ENCODE results near the gene DNAJA3.

The DNAJA3 gene

DNA sequence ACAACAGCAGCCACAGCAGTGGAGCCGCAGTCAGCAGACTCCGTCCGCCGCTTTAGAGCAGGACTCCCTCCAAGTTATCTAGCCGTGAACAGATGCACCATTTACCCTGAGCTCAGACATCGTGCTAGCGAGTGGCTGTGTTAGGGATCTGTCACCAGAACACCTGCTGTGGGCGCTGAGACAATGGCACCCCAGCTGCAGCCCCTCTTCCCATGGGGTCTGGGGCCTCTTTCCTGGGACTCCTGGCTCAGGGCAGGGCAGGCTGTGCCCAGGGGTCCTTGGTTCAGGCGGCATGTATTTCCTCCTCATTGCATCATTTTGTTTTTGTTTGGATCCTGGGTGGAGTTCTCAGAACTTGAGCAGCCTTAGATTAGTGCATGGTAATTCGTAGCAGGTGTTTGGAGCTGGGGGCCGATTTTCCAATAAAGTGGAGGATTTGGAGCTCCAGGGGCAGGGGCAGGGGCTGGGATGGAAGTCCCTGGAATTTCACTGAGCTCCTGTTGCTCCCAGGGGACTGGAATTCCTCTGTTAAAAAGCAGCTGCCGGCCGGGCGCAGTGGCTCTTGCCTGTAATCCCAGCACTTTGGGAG, 25.4 kb downstream of the DNAJA3 start:
- peaks cover 21% of the 10 kb centered on the region for H3K36me3 ChIP-seq (replicated peaks; ENCODE audit: insufficient read depth, low read length)
- H3K27ac ChIP-seq (ENCODE audit: low read length), result no peak overlapping the region
- H3F3A ChIP-seq (ENCODE audit: insufficient read depth, low read length), result no peaks in the 10 kb centered on the region
- H3K9me2 ChIP-seq (replicated peaks; ENCODE audit: insufficient read depth, low read length), result no peaks in the 10 kb centered on the region
- TF ChIP-seq EZH2 (optimal IDR thresholded peaks at IDR 0.05; ENCODE audit: low read depth, low read length) (no peak), EZH2phosphoT487 (IDR thresholded peaks at IDR 0.05; ENCODE audit: low read length) (no peak), CTCF (IDR thresholded peaks at IDR 0.05; ENCODE audit: low read length) (no peak)
- H3K27me3 ChIP-seq (replicated peaks; ENCODE audit: insufficient read depth, low read length), result no peaks in the 10 kb centered on the region
- H3K79me2 ChIP-seq (ENCODE audit: low read length), result peaks cover 6% of the 10 kb centered on the region; the same call in 1 of the 2 replicates
- DNase-seq, result no peak
- no peaks in the 10 kb centered on the region for H4K20me1 ChIP-seq (ENCODE audit: insufficient read depth, low read length)
- H3K9me3 ChIP-seq (replicated peaks; ENCODE audit: insufficient read depth, low read length), result no peaks in the 10 kb centered on the region
- H3K9ac ChIP-seq (ENCODE audit: low read length), result no peak overlapping the region
- no peak overlapping the region for H2AFZ ChIP-seq (ENCODE audit: low read length)
- no peak overlapping the region for H3K4me2 ChIP-seq (ENCODE audit: low read depth, low read length)
- H3K4me1 ChIP-seq (ENCODE audit: low read length), result no peaks in the 10 kb centered on the region
- no peak overlapping the region for H3K4me3 ChIP-seq (ENCODE audit: low read length)

- no peaks in the 10 kb centered on the region for H3K9me2 ChIP-seq (replicated peaks; ENCODE audit: insufficient read depth, low read length)
- H3K79me2 ChIP-seq (ENCODE audit: low read length), result peaks cover 6% of the 10 kb centered on the region; the same call in 1 of the 2 replicates
- no peak overlapping the region for H3K4me3 ChIP-seq (ENCODE audit: low read length)
- H2AFZ ChIP-seq (ENCODE audit: low read length), result no peak overlapping the region
- H3K27ac ChIP-seq (ENCODE audit: low read length), result no peak overlapping the region
- no peak overlapping the region for H3K9ac ChIP-seq (ENCODE audit: low read length)
- H3K4me1 ChIP-seq (ENCODE audit: low read length), result no peaks in the 10 kb centered on the region
- no peak for DNase-seq
- no peaks in the 10 kb centered on the region for H4K20me1 ChIP-seq (ENCODE audit: insufficient read depth, low read length)
- TF ChIP-seq EZH2phosphoT487 (IDR thresholded peaks at IDR 0.05; ENCODE audit: low read length) (no peak), CTCF (IDR thresholded peaks at IDR 0.05; ENCODE audit: low read length) (no peak), EZH2 (optimal IDR thresholded peaks at IDR 0.05; ENCODE audit: low read depth, low read length) (no peak)
- no peaks in the 10 kb centered on the region for H3K9me3 ChIP-seq (replicated peaks; ENCODE audit: insufficient read depth, low read length)
- no peaks in the 10 kb centered on the region for H3K27me3 ChIP-seq (replicated peaks; ENCODE audit: insufficient read depth, low read length)
- H3K4me2 ChIP-seq (ENCODE audit: low read depth, low read length), result no peak overlapping the region
- H3F3A ChIP-seq (ENCODE audit: insufficient read depth, low read length), result no peaks in the 10 kb centered on the region
- peaks cover 16% of the 10 kb centered on the region for H3K36me3 ChIP-seq (replicated peaks; ENCODE audit: insufficient read depth, low read length)
Measured at GRCh38 chr16:4452674-4453073, 27.0 kb downstream of the DNAJA3 start.

- Histone ChIP-seq H3K4me2 (ENCODE audit: low read depth, low read length) (no peak overlapping the region), H3K9me2 (replicated peaks; ENCODE audit: insufficient read depth, low read length) (no peaks in the 10 kb centered on the region), H4K20me1 (ENCODE audit: insufficient read depth, low read length) (no peaks in the 10 kb centered on the region), H3K79me2 (ENCODE audit: low read length) (peaks cover 6% of the 10 kb centered on the region; the same call in 1 of the 2 replicates), H3K9ac (ENCODE audit: low read length) (no peak overlapping the region), H3K9me3 (replicated peaks; ENCODE audit: insufficient read depth, low read length) (no peaks in the 10 kb centered on the region), H3K4me1 (ENCODE audit: low read length) (no peaks in the 10 kb centered on the region), H3K27ac (ENCODE audit: low read length) (no peak overlapping the region), H2AFZ (ENCODE audit: low read length) (no peak overlapping the region), H3F3A (ENCODE audit: insufficient read depth, low read length) (no peaks in the 10 kb centered on the region), H3K4me3 (ENCODE audit: low read length) (no peak overlapping the region), H3K27me3 (replicated peaks; ENCODE audit: insufficient read depth, low read length) (no peaks in the 10 kb centered on the region), H3K36me3 (replicated peaks; ENCODE audit: insufficient read depth, low read length) (peaks cover 16% of the 10 kb centered on the region)
- no peak for DNase-seq
- TF ChIP-seq EZH2 (optimal IDR thresholded peaks at IDR 0.05; ENCODE audit: low read depth, low read length) (no peak), EZH2phosphoT487 (IDR thresholded peaks at IDR 0.05; ENCODE audit: low read length) (no peak), CTCF (IDR thresholded peaks at IDR 0.05; ENCODE audit: low read length) (no peak)
Measured at GRCh38 chr16:4454623-4455022, 29.0 kb downstream of the DNAJA3 start.

All from MM.1S (cell line).